ENCODE measurements around the gene KRTAP2-4.
"Not testable (repeated sequence)": the region's sequence is repeated elsewhere in the genome, so short reads cannot be mapped to it uniquely, and the experiment has no call there.

KRTAP2-4 gene

DNA sequence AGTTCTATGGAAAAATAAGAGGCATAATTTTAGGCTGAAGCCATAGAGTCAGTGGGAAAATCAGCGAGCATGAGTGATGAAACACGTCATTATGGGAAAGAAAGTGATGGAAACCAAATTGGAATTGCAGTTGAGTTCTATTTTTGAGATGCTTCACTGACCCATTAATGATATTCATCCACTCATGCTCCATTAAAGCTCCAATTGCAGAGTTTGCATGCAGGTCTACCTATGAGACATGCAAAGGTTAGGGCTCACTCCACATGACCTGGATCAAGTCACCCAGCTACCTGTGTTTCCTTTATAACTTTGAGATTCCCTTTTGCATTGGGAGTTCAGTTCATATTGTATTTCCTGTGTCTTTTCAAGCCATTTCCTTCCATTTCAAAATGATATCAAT is 8.0 kb upstream of the KRTAP2-4 start:
- DNase-seq (ENCODE audit: insufficient read length, low spot score), result no peak
- FAIRE-seq, result no peak

DNA sequence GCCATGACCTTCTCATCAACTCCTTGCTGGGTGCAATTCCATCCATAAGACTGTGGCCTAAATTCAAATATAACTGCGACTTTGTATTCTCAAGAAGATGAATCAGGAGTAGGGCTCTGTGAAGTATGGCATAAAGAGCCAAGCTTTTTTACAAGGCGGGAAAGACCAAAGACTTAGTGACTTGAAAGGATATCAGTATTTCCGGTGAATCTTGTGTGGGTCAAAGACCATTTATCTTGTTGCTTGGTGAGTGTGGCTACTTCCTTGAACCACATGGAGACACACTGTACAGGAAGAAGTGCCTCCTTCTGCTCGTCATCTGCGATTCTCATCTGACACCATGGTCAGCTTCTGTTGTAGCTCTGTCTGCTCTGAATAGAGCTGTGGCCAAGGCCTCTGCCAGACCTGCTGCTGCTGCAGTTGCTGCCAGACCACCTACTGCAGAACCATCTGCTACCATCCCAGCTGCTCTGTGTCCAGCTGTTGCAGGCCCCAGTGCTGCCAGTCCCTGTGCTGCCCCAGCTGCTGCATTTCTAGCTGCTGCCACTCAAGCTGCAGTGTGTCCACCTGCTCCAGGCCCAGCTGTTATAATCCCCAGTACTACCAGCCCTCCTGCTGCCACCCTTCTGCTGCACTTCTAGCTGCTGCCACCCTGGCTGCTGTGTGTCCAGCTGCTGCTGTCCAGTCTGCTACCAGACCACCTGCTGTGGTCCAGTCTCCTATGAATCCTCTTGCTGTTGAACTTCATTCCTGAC is 6.1 kb upstream of the KRTAP2-4 start:
- DNase-seq (ENCODE audit: insufficient read length, low spot score) (no peak), FAIRE-seq (no peak)

DNA sequence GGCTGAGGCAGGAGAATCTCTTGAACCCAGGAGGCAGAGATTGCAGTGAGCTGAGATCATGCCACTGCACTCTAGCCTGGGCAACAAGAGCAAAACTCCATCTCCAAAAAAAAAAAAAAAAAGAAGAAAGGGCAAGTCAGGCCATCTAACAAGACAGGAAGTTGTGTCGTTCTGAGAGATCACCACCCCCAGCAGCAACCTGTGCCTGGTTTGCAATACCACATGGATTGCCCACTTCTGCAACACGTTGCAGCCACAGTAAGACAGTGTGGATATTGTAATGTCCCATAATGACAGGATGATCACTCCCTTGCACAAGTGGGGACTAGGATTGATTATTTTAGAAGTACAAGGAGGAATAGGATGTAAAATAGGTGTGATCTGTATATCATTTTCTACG is 3.4 kb upstream of the KRTAP2-4 start:
- DNase-seq (ENCODE audit: insufficient read length, low spot score), result no peak
- no peak for FAIRE-seq

DNA sequence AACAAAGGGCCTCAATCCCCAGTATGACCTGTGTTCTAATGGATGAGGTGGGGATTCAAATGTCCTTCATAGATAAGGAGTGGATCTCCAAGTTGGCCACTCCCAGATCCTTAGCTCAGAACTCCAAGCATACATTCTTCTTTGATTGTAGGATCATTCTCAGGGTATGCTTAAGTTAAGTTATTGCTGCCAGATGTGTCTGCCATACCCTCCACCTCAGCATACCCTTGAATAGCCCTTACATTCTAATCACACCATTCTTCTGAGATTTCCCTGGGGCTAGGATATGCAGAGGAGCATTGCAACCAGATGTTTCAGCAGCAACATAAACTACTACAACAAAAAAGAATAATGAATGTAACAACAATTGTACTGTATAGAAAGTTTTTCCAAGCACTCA is 1.6 kb upstream of the KRTAP2-4 start:
- DNase-seq (ENCODE audit: insufficient read length, low spot score), result no peak
- no peak for FAIRE-seq

DNA sequence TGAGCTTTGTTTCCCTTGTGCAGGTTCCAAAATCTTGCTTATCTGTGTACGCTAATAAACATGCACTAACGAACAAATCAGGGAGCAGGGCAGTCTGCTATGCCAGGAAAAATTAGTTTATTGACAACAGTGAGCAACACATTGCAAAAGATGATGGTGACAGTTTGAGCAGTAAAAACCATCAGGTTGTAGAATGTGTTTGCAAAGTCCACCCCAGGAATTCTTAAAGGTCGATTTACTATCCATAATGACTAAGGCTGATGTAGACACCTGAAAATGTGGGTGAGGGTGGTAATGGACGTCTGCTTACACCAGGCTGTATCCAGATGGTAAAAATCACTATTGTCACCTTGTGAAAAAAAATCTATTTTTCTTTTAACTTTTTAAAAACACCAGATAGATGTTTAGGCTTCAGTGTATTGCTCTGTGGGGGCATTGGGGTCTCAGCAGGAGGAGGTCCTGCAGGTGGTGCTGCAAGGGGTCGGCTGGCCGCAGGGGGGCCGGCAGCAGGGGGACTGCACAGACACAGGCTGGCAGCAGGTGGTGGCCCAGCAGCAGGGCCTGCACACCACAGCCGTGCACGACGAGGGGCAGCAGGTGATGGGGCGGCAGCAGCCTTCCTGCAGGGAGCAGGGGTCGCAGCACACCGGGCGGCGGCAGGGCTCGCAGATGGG is 526 bp downstream of the KRTAP2-4 start:
- not testable (repeated sequence) for DNase-seq (ENCODE audit: insufficient read length, low spot score); FAIRE-seq

DNA sequence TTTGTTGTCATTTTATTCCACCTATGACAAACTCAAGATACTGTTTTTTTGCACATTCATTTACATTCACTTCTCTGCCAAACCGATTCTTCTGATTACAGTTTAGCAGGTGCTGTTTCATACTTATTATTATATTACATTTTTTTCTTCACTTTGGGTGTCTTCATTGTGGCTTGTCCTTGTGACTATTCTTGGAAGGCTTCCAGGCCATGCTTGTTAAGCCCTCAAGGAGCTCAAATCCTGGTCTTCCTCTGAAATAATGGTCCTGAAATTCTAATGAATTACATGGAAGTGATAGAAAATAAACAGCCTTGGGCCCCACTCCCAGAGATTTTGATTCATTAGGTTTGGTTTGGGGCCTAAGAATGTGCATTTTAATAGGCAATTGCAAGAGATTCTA is 1.4 kb downstream of the KRTAP2-4 start:
- no peak for DNase-seq (ENCODE audit: insufficient read length, low spot score)
- FAIRE-seq, result no peak

DNA sequence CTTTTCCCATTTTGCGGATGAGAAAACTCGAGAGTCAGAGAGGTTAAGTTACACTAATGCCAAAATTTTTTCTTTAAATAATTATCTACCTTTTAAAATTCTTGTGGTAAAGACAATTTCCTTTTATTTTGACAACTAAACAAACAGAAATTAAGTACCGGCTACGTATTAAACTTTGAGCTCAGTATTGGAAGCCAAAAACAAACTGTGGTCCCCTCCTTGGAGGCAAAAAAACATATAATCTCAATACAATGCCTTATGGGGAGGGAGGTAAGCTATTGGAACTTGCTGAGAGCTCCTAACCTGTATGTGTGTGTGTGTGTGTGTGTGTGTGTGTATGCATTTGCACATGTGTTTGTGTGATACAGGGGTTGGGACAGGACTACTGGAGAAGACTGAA is 2.2 kb downstream of the KRTAP2-4 start:
- DNase-seq (ENCODE audit: insufficient read length, low spot score) (no peak), FAIRE-seq (no peak)

DNA sequence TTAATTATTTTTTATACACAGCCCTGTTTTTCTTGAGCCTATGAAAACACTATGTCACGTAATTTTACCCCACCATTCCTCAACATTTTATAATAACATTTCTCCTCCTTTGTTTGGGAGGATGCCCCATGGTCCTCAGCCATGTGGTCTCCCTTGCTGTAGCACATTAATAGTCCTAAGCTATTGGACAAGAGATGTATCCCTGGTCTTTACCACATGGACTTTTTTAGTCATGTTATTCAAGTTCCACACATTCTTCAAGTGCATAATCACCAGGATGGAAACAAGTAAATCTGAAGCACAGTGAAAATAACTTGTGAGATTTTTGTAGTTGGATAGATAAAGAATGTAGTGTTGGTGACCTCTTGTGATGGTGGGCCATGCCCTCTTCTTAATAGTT is 3.7 kb downstream of the KRTAP2-4 start:
- no peak for FAIRE-seq
- no peak for DNase-seq (ENCODE audit: insufficient read length, low spot score)

DNA sequence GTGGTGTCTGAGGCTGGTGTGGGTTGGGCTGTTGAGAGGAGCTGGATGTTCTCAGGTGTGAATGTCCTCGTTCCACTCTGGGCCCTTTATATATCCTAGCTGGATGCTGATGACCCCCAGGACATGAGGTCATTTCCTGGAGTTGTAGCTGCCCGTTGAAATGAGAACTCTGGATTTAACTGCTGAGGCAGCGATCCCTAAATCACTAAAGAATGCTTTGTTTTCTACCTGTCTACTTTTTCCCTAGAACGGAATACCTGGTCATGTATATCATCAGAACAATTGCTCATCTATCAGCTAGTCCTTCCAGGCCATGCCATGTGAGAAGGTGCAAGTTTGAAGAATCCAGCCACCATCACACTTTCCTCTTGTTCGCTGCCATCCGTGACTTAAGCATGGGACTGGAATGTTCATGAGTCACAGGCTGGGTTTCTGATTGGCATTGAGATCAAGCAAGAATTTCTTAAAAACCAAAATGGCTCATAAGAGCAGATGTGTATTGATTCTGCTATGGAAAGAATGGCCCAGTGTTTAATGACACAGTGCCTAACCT is 5.6 kb downstream of the KRTAP2-4 start, which contains the start of gene KRTAP2-3:
TSS of gene KRTAP2-3 (minus strand) at position 63 of the 553 bp plus-strand sequence. CDS start 64 bp downstream, outside the sequence.
- FAIRE-seq, result no peak
- no peak for DNase-seq (ENCODE audit: insufficient read length, low spot score)

DNA sequence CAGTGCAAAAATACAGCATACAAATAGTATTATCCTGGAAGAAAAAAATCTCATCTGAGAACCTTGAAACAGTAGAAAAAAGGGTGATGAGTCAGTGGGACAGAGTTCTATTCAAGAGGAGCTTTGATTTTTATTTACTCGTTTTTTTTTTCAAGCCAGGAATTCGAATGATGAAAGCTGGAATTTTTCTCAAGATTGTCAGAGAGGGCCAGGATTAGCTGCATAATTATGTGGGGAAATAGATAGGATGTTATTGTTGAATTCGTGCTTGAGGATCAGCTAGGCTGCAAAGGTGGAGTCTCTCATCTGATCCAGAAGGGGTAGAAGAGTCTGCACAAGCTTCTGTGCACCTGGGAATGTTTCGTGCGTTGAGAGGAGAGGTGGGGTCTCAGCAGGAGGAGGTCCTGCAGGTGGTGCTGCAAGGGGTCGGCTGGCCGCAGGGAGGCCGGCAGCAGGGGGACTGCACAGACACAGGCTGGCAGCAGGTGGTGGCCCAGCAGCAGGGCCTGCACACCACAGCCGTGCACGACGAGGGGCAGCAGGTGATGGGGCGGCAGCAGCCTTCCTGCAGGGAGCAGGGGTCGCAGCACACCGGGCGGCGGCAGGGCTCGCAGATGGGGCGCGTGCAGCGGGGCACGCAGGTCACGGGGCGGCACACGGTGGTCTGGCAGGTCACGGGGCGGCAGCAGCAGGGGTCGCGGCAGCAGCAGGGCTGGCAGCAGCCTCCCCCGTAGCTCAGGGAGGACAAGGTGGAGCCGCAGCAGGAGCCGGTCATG is 6.2 kb downstream of the KRTAP2-4 start:
- not testable (repeated sequence) for FAIRE-seq; DNase-seq (ENCODE audit: insufficient read length, low spot score)

DNA sequence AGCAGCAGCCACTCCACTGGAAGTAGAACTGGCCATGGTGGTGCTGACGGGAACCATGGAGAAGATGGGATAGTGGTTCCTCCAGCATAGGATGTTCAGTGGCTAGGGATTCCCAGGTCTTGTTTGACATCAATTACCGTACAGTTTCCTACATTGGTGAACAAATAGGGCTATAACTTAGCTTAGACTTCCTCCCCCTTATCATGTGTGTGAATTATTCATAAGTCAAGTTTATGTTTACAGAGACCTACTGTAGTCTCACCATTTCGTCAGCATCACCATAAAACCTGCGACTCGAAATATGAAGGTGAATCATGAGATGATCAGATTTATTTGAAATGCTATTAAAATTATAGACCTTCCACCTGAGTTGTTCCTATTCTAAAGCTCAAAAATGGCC is 6.9 kb downstream of the KRTAP2-4 start:
- DNase-seq (ENCODE audit: insufficient read length, low spot score) (no peak), FAIRE-seq (no peak)

DNA sequence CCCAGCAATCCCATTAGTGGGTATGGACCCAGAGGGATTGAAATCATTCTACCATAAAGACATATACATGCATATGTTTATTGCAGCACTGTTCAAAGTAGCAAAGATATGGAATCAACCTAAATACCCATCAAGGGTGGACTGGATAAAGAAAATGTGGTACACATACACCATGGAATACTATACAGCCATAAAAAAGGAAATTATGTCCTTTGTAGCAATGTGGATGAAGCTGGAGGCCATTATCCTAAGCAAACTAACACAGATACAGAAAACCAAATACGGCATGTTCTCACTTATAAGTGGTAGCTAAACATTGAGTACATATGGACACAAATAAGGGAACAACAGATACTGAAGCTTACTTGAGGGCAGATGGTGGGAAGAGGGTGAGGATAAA is 8.1 kb downstream of the KRTAP2-4 start:
- DNase-seq (ENCODE audit: insufficient read length, low spot score) (no peak), FAIRE-seq (no peak)

DNA sequence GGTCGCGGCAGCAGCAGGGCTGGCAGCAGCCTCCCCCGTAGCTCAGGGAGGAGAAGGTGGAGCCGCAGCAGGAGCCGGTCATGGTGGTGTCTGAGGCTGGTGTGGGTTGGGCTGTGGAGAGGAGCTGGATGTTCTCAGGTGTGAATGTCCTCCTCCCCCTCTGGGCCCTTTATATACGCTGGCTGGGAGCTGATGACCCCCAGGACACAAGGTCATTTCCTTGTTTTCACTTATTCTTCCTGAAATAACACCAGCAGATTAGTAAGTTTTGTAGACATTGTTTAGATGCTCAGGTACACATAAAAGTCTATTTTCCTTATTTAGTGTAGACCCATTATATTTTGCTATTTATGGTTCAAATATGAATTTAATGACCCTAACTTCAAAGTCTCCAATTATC is 10.5 kb downstream of the KRTAP2-4 start, which contains the start of gene KRTAP2-2:
TSS of gene KRTAP2-2 (minus strand) at position 101 of the 400 bp plus-strand sequence. CDS start at position 82, 19 bp downstream.
- not testable (repeated sequence) for FAIRE-seq; DNase-seq (ENCODE audit: insufficient read length, low spot score)

DNA sequence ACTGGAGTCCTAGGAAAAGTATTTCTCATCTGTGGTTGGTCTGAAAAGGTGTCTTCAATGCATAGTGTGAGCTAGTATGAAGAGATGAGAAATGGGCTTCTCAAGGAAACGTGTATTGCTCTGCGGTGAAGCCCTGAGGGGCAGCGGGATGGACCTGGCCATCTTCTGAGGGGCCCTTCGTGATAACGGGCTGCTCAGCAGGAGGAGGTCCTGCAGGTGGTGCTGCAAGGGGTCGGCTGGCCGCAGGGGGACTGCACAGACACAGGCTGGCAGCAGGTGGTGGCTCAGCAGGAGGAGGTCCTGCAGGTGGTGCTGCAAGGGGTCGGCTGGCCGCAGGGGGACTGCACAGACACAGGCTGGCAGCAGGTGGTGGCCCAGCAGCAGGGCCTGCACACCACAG is 11.1 kb downstream of the KRTAP2-4 start:
- not testable (repeated sequence) for FAIRE-seq; DNase-seq (ENCODE audit: insufficient read length, low spot score)

DNA sequence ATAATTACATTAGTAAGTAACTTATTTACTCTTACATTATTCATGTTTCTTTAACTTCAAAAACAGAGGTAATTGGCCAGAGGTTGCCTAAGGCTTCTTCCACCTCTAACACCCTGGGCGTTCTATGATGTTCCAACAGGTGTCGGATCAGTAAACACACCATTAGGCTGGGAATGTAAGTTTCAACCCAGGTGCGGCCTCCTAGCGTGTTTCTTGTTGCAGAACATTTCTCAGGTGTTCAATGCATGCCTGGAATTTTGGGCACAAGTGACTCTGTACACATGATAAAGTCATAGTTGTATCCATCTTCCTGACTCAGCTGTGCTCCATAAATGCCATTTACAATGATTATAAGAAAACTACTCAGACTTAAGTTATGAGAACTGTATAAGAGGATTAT is 11.7 kb downstream of the KRTAP2-4 start:
- DNase-seq (ENCODE audit: insufficient read length, low spot score), result no peak
- FAIRE-seq, result no peak

DNA sequence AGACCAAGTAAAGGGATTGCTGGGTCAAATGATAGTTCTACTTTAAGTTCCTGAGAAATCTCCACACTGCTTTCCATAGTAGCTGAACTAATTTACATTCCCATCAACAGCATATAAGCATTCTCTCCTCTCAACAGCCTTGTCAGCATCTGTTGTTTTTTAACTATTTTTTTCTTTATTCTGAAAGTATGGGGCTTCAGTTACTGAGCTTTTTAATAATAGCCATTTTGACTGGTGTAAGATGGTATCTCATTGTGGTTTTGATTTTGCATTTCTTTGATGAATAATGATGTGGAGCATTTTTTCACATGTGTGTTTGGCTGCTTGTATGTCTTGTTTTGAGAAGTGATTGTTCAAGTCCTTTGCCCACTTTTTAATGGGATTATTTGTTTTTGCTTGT is 13.1 kb downstream of the KRTAP2-4 start:
- no peak for DNase-seq (ENCODE audit: insufficient read length, low spot score)
- no peak for FAIRE-seq

DNA sequence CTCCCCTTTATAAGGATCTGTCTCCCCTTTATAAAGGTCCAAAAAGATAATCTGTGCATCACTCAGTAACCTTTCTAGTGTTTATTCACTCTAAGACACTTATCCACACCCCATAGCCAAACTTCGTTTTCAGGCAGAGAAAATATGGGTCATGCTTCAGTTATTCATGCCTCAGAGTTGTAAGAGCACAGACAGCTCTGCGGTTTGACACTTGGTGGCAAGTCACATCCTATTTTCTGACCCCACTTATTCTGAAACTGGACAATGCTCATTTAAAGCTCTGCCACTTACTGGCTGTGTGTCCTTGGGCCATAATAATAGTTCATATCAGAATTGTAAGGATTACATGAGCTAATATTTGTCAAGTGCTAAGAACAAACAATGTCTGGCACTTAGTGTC is 16.6 kb downstream of the KRTAP2-4 start:
- DNase-seq (ENCODE audit: insufficient read length, low spot score) (no peak), FAIRE-seq (no peak)

DNA sequence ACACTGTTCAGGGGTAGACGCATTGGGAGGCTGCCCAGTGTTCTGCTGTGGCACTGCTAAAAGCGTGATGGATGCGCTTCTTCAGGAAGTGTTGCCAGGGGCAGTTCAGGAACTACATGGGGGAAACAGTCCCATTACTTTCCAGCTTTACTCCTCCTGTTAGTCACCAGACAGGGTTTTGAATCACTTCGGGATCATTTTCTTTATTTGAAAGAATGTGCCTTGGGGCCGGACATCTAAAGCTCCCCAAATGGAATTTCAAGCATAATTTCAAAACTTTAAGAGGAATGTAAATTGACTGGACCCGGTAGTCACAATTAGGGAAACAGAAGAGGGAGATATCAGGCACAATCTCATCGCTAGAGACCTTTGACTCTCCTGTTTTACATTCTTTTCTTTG is 17.2 kb downstream of the KRTAP2-4 start:
- DNase-seq (ENCODE audit: insufficient read length, low spot score) (no peak), FAIRE-seq (no peak)

DNA sequence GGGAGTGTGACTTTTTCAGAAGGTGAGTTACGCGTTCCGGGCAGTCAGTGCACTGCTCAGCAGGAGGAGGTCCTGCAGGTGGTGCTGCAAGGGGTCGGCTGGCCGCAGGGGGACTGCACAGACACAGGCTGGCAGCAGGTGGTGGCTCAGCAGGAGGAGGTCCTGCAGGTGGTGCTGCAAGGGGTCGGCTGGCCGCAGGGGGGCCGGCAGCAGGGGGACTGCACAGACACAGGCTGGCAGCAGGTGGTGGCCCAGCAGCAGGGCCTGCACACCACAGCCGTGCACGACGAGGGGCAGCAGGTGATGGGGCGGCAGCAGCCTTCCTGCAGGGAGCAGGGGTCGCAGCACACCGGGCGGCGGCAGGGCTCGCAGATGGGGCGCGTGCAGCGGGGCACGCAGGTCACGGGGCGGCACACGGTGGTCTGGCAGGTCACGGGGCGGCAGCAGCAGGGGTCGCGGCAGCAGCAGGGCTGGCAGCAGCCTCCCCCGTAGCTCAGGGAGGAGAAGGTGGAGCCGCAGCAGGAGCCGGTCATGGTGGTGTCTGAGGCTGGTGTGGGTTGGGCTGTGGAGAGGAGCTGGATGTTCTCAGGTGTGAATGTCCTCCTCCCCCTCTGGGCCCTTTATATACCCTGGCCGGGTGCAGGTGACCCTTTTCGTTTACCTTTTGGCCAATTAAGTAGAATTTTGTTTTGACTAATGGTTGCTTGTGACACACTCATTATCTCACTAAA is 18.8 kb downstream of the KRTAP2-4 start, which contains the start of gene KRTAP2-1:
TSS of gene KRTAP2-1 (minus strand) at position 582 of the 731 bp plus-strand sequence. CDS start at position 533, 49 bp downstream.
- not testable (repeated sequence) for DNase-seq (ENCODE audit: insufficient read length, low spot score)

DNA sequence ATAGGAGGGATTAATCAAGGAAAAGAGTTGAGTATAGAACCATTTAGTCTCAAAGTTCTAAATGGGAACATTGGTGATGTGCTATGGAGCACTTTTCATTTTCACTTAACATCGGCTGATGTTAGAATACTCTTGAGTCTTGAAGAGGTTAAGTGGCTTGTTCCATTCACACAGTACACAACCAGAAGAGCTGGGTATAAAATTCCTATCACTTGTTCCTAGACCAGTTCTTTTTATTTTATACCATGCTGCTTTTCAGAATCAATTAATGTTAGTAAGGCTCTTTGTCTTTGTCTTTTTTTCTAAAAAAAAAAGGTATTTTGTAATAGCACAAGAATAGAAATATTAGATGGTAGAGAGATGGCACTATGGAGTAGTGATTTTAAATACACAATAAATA is 22.7 kb downstream of the KRTAP2-4 start:
- no peak for DNase-seq (ENCODE audit: insufficient read length, low spot score)
- no peak for FAIRE-seq

More for the DNA sequence above, 18.8 kb downstream of the KRTAP2-4 start, which contains the start of gene KRTAP2-1:
- not testable (repeated sequence) for FAIRE-seq
